Hematopoietic multipotent progenitor cell treated with erythropoietin and hydrocortisone succinate and interleukin-3 and kit ligand, for 17 days (in vitro differentiated cells): Measurements from ENCODE around the gene C2CD2.

Source experiments
- DNase-seq: peaks from one replicate; pipeline ENCODE4 v3.0.0-alpha.2; 2015; ENCODE audit warnings: low spot score

Gene C2CD2

DNA sequence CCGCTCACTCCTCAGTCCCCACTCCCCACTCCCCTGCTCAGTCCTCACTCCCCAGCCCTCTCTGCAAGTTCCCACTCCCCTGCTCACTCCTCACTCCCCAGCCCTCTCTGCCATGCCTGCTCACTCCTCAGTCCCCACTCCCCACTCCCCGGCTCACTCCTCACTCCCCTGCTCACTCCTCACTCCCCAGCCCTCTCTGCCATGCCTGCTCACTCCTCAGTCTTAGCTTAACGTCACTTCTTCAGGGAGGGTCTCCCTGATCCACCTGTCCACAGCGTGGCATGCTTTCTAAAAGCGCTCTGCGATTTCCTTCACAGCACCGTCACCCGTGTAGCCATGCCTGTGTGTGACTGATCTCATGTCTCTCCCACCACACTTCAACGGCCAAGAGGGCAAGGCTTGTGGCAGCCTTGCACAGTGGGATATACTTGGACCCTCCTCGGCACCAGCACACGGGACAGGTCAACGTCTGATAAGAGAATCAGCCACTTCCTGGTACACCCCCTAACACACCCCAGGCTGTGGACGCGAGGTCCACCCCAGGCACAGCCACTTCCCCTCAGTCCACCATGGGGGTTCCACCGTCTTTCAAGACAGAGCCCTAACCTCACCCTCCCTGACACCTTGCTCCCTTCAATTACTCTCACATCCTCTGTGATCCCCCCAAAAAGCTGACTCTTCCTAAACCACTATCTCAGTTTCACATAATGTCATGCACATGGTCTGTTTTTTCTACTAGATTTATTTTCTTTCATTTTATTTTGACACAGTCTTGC lies 88.6 kb downstream of the C2CD2 start:
- DNase-seq: no peak

DNA sequence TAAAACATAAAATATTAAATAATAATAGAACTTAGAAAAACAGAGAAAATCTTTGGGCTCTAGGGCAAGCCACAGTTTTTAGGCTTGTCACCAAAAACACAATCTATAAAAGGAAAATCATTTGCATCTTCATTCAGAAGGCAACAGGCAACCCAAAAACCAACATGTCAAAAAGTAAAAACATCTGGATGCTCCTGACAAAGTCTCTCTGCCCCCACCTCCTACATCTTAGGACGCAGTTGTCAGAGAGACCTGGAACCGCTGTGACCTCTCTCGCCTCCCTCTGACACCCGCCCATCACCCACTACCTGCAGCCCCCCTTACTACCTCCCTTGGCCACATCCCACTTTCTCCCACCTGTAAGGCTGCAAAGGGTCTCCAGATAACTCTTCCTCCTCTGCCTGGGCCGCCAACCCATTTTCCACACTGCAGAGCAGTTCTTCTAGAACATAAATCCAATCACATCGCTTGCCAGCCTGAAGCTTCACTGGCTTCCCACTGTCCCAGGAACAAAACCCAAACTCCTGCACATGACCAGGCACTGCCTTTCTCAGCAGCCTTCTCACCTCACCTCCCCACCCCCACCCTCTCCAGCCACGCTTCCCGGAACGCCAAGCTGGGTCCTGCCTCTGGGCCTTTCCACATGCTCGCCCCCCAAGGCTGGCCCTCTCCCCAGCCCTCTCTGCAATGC lies 89.4 kb downstream of the C2CD2 start:
- no peak for DNase-seq

DNA sequence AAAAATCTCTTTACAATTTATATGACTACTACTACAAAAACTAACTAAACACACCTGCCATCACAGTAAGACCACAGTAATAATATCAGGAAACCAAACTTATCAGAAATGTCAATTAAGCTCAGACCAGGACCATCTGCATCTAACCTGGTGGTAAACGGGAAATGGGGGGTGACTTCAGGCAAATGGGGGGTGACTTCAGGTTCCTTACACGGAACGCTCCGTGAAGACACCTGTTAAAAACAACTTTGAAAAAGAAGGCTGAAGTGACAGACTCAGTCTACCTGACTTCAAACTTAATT lies 90.4 kb downstream of the C2CD2 start:
- no peak for DNase-seq

DNA sequence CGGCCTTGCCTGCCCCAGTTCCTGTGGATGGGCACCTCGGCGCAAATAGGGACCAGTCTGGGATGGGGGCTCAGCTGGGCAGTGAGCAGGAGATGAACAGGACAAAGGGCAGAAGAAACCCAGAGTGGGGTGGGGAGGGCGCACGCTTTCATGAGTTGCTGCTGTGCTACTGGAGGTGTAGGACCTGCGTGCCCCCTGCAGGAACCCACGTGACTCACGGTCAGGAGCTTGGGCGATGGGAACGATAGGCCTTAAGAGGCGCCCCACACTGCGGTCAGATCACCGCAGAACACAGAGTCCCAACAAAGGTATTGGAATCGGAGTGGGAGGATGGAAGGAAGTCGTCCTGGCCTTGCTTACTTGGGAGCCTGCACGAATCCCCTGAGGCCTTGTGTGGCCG lies 91.8 kb downstream of the C2CD2 start:
- DNase-seq: no peak

DNA sequence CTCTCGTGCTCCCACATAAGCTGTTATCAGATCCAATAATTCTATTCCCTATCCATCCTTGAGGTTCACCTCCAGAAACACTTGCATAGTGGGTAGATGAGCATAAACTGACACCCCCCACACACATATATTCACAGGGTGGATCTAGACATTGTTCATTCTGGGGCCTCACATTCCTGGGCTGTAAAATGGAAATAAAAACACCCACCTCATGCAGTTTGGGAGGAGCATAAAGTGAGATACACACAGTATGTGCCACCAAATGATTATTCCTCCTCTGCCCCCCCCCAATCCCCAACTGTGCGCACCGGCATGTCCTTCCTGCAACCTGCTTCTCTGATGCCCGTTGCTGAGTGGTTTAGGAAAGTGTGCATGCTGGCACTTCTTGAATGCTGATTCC lies 92.6 kb downstream of the C2CD2 start:
- no peak for DNase-seq

DNA sequence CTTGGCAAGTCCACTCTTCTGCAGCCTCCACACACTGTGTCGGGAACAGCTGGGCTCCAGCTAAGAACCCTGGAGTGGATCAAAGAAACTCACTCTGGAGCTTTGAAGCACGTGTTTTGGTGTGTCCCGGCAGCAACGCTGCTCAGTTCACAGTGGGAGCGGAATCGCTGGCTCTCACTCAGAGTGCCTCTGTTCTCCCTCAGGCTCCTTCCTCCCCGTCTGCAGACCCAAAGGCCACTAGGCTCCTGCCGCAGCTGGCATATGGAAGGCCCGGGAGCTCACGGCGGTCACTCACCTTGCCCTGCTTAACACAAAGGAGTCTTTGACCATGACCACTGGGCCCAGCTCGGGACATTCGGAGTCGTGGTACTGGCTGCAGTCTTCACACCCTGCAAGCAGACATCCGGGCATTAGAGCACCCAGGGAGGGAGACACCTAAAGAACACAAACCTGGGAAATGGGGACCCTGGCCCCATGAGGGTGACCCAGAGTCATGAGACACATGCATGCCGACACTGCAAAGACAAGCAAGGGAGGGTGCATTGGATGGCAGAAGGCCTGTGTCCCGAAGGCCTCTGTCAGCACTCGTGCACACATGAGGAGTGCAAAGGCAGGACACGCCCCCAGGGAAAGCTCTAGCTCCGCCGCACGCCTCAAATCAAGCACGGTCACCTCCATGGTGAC lies 94.4 kb downstream of the C2CD2 start:
- no peak for DNase-seq

DNA sequence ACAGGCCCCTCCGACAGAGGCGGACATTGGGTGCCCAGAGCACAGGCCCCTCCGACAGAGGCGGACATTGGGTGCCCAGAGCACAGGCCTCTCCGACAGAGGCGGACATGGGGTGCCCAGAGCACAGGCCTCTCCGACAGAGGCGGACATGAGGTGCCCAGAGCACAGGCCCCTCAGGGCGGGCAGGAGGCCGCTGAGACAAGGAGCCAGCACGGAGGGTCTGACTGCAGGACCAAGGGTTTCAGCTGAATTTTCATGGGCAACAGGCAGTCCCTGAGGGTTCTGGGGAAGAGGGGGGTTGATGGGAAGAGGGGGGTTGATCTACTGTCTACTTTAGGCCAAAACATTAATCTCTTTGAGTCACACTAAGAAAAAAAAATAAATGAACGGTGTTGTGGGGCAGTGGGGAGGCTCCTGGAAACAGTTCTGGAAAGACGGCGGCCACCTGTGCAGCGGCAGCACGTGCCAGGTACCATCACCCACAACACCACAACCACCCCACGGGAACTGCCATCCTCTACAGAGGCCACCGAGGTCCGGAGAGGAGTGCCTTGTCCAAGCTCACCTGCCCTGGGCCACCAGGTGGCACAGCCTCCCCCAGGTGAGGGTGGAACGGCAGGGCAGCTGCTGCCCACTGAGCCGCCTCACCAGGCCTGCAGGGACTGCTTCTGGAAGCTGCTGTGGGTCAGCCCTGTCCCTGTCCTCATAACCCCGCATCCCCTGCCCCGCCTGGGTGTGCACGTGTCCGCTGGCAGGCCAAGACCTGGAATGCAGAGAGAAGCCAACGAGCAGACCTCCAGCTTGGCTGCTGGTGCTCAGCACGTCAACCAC lies 95.1 kb downstream of the C2CD2 start:
- no peak for DNase-seq

DNA sequence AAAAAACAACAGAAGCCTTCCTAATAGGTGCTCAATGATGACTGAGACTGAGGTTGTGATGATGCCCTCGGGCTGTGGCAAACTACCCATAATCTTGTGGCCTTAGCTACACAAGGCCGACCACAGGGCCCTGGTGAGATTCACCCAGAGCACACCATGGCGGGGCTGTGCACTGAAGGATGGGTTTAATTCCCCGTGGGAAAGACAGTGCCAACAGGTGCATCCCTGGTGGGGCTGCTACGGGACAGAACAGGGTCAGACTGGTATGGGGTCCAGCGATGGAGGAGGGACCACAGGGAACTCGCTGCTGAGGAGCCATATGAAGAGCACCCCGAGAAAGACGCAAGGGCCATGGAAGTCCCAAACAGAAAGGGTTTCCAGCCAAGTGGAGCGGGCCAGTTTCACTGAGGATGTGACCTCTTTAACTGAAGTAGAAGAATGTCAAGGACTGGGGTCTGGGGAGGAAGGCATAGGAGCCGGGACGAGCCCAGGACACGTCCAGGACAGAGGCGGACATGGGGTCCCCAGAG lies 96.0 kb downstream of the C2CD2 start:
- no peak for DNase-seq

DNA sequence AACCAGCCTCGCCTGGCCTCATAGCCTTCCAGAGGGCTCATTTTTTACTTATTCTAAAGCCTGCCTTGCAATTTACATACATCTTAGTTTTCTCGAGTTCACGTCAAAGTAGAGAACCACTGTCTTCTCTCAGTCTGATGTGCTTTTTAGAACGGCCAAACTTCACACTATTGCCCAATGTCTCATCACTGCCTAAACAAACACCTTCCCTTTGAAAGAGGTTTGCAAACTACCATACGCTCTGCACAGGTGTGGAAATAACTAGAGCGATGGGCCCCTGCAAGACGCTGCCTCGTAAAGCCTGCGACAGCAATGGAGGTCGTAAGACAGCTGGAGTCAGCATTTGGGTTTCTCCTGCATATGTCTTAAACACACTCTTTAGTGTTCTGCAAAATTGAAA lies 97.2 kb downstream of the C2CD2 start:
- DNase-seq: no peak

DNA sequence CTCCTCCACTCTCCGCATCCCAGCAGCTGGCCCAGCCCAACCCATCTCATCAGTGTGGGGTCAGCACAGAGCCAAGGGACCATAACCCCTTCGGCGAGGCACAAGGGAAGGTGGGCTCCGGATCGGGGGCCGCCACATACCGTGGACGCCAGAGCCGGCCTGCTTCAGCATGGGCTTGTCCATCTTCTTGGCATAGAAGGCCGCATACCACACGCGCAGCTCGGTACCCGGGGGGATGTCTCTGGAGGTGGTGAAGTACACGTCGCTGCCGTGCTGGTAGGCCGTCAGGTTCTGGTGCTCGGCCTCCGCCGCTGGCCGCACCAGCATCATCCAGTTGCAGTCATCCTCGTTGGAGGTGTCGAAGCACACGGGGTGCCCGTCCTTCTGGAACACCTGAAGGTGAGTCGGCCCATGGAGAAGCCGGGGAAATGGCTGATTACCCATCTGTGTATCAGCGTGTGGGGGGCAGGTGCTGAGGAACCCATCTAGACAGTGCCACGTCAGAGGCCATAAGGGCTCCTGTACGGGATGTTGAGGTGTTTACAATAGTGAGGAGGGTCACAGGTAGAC lies 99.3 kb downstream of the C2CD2 start:
- DNase-seq: no peak

DNA sequence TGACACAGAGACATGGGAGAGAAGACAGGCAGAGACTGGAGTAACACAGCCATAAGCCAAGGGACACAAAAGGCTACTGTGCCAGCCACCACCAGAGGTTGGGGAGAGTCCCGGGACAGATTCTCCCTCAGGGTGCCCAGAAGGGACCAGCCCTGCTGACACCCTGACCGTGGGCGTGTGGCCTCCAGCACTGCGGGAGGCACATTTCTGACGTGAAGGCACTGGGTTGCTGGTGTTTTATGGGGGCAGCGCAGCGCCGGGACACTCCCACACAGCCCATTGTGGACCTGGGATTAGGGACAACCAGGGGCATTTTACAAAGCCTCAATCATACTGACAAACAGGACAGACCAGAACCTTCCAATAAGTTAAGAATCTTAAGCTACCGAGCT lies 100.9 kb downstream of the C2CD2 start:
- DNase-seq: no peak

DNA sequence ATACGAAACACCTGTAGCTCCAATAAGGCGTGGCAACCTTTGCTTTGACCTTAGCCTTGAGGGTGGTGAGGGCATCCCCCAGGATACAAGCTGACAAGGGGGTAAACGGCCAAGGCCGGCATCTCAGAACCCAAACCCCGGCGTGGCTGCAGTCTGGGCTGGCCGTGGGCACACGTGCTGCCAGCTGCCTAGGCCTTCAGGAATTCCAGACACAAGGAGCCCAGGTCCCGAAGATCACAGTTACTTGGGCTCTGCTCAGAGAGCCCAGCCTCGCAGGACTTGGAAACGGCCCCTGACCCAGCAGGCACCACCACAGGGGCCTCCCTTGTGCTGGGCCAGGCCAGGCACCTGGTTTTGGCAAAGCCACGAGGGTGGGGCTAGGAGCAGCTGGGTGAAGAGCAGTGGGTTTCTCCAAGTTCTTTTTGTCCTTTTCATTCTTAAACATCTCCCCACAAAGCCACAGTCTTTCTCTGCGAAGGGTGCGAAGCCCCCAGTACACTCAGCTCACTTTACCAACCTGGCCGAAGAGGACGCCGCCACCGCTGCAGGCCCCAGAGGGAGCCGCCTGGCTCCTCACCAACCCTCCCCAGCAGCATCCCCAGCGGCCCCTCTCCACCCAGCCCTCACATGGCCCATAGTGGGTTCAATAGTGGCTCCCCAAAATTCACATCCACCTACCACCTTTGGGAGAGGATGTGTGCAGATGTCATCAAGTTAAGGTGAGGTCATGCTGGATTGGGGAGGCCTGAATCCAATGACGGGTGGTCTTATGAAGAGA lies 101.5 kb downstream of the C2CD2 start:
- no peak for DNase-seq

DNA sequence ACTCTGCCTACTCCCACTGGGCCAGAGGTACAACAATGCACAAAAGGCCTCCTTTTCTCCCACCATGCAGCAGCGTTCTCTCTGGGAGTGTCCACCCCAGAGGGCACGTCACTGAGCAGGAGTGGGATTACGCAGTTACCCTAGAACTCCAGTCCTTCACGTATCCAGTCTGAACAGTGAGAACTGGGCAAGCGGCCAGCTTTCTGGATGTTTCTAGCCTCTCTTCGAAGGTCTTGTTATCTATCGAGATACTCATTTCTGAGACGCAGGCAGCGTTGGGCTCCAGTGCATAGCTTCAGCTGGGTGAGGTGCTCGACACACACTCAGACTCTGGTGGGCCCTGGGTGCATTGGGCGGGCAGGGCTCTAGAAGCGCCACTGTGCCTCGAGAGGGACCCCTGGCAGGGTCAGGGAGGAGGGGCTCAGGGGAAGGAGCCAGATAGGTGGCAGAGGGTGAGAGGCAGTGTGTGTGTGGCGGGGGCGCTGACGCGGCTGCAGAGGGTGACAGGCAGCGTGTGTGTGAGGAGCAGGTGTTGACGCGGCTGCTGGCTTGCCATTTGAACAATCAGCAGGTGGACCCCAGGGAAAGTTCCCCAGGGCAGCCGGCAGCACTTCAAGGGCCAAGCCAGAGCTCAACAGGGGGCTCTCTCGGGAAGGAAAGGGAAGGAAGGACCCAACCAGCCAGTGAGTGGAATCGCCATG lies 102.6 kb downstream of the C2CD2 start:
- no peak for DNase-seq

DNA sequence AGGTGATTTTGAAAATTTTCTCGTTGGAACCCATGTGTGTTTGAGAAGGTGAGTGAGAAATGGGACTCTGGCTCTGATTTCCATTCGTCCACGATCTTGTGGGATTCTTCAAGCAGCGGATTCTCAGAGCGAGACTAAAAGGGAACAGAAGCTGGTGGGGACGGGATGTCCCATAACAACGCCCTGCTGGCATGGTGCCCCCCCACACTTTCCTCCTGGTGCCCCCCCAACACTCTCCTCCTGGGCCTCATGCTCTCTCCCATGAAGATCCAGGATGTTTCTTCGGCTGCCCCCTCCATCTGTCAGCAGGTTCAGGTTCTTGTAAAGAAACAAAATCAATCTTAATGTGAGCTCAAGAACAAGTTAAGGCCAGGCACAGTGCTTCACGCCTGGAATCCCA lies 103.7 kb downstream of the C2CD2 start:
- no peak for DNase-seq

DNA sequence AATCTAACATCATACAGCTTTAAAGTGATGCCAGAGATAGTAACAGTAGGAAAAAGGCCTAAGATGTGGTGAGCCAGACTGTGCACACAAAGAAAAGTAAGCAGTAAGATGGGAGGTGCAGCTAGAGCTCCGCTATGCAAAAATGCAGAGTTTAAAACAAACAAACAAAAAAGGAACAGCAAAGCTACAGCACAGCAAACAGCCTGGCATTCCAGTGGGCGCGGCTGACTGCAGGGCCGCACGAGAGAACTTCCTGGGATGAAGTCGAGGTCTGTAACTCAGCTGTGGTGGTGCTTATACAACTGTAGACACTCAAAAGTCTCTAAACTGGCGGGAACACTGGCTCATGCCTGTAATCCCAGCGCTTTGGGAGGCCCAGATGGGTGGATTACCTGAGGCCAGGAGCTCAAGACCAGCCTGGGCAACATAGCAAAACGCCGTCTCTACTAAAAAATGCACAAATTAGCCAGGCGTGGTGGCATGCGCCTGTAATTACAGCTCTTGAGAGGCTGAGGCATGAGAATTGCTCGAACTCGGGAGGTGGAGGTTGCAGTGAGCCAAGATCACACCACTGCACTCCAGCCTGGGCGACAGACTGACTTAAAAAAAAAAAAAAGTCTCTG lies 104.7 kb downstream of the C2CD2 start:
- no peak for DNase-seq

DNA sequence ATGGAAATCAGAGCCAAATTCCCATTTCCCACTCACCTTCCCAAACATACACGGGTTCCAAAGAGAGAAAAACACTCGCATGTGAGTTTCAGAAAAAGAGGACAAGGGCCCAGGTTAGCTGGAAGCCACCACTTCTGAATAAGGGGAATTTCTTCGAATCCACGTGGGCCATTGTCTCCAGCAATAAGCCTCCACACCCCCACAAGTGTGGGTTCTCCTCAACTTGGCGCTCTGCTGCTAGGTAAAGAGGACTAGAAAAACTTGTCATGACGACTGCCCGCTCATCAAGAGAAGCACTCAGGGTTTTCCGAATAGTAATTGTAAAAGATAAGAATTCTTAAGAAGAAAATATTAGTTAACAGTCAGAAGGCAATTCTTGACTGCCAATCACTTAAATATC lies 105.3 kb downstream of the C2CD2 start:
- no peak for DNase-seq

DNA sequence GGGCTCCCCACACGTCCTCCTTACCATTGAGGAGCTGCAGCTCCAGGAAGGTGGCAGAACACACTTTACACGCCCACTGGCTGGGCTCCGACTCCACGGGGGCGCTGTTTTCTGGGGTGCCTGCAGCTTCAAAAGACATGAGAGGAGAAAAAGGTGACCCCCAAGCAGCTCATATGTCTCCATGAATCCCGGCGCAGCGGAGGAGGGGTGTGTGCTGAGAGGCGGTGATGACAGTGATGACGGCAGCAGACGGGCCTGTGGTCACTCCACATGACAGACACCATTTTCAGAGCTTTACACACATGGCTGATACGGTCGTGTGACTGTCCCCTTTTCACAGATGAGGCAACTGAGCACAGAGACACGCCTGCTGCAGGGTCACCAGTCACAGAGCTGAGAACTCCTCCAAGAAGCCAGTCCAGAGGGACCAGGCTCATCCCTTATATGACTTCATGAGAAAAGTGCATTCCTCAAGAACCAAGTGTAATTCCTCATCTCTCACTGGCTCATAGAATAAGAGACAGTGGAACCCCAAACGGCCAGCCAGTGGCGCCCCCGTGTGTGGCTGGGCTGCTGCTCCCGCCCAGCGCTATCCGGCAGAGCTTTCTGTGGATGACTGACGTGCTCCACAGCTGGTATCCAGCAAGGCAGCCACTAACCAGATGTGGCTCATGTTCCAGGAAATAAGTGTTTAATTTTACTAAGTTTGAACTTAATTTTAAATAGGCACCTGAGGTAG lies 106.6 kb downstream of the C2CD2 start:
- DNase-seq: no peak

DNA sequence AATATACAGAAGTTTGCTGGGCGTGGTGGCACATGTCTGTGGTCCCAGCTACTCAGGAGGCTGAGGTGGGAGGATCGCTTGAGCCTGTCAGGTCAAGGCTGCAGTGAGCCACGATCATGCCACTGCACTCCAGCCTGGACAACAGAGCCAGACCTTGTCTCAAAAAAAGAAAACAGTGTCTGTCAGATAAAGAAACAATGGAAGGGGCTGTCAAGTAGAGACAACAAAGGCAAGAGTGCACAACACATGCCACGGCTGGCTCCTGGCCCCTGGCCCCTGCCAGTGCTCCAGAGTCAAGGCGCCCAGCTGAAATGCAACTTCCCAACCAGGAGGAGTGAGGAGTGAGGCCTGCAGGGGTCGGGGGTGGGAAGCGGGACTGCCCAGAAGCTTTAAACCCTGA lies 107.3 kb downstream of the C2CD2 start:
- no peak for DNase-seq

DNA sequence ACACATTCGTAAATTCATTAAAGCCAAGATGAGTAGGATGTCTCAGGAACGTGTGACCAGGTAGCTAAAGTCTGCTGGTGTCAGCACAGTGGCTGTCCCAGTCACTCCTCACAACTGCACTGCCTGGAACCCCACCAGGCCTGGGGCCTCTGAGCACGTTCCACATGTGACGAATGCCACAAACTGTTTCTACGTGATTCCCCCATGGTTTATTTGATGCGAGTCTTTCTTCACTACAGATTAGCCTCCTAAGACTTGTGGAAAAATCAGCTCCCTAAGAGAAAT lies 107.8 kb downstream of the C2CD2 start:
- DNase-seq: no peak
